Measurements from ENCODE around the gene ZNF532. TPM values are rescaled to one million over a fixed set of nuclear protein-coding genes. Genes with fewer than 3 reads are reported as not detected.

Gene ZNF532
- total RNA-seq, 1 donor from 2014 or later: 49.4 TPM

DNA sequence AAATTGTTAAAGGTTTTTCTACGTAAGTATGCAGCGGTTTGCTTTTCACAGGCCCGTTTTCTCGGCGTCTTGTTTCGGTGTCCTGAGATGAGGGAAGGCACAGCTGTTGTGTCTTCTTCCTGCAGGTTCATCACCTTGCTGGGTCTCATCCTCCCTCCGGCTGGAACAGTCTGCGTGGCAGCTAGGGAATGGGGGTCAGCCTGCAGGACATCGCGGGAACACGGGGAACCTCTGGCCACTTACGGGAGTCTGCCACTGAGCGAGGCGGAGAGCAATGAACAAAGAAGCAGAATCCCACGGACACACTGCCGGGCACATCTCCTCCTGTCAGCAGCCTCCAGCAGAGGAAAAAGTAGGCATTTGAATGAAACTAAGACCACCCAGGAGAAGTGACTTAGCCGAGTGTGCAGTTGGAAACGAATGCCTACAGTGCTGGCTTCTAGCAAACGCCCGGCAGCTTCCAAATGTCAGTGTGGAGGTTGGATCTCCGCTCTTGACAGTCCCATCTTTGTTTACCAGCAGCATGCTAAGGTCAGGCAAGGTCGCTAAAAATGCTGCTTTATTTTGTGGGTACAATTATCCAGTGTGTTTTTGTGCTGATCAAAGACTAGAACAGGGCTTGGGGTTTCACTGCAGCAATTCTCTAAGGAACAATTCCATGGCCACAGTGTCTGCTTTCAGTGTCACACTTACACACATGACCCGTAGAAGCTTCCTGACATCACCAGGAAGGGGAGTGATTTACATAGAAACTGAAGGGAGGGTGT, 165.2 kb downstream of the ZNF532 start:
- no peak for DNase-seq (ENCODE audit: low read depth)

DNA sequence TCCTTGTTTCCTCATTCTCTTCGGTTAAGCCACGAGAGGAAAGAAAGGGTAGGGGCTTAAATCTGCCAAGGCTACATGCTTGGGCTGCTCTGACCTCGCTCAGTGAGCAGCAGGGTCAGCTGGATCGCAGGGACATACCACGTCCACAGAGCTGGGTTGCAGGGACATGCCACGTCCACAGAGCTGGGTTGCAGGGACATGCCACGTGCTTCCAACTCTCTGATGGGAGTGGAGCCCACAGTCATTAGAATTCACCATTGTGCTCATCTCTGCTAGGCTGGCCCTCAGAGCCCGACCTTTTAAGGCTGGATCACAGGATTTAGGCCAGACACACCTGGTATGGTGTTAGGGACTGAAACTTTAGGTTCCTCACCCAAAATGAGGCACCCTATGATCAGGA, 167.6 kb downstream of the ZNF532 start:
- no peak for DNase-seq (ENCODE audit: low read depth)

DNA sequence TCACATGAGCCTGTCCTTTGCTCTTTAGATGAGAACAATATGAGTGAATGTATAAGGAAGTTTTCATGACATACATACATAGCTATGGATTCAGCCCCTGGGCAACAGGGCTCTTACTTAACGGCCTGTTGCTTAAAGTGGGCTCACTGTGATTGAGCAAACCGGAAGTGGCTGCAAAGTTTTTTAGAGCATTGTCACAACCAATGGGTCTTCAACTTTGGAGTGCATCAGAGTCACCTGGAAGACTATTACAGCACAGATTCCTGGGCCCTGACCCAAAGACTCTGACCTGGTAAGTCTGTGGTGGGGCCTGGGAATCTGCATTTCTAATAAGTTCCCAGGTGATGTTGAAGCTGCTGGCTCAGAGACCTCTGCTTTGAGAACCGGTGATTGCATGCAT, 168.7 kb downstream of the ZNF532 start:
- DNase-seq (ENCODE audit: low read depth): no peak

DNA sequence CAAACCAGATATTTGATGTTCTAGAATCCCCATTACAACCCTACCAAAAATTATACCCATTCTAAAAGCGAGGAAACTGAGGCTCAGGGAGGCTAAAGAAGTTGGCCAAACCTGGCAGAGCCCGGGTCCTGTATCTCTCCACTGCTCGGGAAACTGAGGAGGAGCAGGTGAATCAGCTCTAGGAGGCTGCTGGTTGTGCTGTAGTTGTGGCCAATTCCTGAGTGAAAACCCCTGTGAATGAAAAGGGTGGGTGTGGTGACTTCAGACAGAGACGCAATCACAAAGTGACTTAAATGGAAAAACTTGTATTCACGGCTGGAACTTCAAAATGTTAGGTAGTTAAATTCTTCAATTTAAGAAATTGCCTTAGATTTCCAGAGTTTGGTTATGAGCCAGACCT, 169.3 kb downstream of the ZNF532 start:
- no peak for DNase-seq (ENCODE audit: low read depth)

DNA sequence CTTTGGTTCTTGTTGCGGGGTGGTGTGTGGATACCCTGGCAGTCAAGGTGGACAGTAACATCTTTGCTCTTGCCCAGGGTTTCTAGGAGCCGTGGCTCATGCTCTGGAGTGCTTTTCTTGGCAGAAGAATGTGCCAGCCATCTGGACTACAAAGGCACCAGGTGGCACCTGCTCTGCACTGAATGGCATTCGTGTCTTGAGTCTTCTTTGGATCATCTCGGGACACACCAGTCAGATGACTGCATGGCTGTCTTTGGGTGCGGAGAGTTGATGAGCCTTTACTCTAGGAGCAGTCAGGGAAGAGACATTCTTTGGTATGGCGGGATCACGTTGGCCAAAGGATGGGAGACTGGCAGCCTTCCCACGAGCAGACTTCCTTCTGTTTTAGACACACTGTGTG, 170.9 kb downstream of the ZNF532 start:
- no peak for DNase-seq (ENCODE audit: low read depth)

Other genes starting within 250 kb of the ZNF532 start
- 40.8 and 43.7 TPM in 2 replicates for gene ALPK2, start 235.8 kb upstream of the ZNF532 start, total RNA-seq
- gene MALT1, start 193.4 kb upstream of the ZNF532 start, total RNA-seq: 20.9 and 22.9 TPM in 2 replicates